Measurements from ENCODE around the gene CBX4. TPM values are rescaled to one million over a fixed set of nuclear protein-coding genes. Genes with fewer than 3 reads are reported as not detected.

CBX4 gene
- total and polyA plus RNA-seq, 2 of the 13 experiments (the other 11 are each of a cell fraction or from before 2014, with no cell fraction given): 25.8 to 50.8 TPM

DNA sequence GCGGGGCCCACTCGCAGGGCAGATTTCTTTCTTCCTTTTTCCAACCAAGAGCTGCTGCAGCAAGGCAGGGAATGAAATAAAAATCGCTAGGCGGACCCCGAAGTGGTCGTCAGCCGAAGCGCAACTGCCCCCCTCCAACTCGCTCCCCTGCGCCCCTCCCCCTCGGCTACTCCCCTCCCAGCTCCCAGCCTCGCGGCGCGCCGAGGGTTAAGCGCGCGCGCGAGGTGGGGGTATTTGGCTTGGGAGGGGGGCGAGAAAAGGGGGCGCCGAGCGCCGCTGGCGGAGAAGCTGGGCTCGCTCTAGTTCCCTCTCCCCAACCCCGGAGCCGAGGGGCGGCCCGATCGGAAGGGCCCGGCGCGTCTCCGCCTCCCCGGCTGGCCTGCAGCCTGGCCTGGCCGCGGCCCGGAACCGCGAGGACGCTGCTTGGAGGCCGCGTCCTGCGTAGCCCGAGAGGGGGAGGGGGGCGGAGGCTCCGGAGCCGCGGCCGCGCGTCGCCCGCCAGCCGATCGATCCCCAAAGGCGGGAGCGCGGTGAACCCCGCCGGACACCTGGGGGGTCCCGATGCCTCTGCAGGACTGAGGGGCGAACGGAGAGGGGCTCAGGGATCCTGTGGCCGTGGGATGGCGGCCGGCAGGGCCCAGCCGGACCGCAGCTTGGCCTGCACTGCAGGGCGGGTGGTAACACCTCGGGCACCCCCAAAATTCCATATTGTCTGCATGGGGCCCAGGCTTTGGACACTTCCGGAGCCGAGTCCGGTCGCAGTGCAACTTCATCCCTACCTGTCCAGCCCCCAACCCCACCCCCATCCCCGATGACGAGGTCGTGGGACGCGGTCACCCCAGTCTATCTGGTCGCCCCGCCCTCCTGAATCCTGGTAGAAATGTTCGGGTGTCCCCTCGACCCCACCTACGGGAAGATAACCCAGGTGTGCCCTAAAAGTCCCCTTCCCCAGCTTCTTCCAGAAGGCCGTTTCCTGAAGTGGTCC lies 4.9 kb upstream of the CBX4 start (continued):
- TF ChIP-seq SRY (CRISPR knock-in tag; IDR thresholded peaks at IDR 0.05): peak; percentile 86
- peak; percentile 91 for TF ChIP-seq SALL2 (CRISPR knock-in tag; IDR thresholded peaks at IDR 0.05)
- TF ChIP-seq, protein P1, sequence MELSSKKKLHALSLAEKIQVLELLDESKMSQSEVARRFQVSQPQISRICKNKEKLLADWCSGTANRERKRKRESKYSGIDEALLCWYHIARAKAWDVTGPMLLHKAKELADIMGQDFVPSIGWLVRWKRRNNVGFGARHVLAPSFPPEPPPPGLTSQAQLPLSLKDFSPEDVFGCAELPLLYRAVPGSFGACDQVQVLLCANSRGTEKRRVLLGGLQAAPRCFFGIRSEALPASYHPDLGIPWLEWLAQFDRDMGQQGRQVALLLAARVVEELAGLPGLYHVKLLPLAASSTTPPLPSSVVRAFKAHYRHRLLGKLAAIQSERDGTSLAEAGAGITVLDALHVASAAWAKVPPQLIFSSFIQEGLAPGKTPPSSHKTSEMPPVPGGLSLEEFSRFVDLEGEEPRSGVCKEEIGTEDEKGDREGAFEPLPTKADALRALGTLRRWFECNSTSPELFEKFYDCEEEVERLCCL (CRISPR knock-in tag; IDR thresholded peaks at IDR 0.05; ENCODE audit: borderline replicate concordance): no peak
- peak; percentile 91; the same call in 1 of the 2 replicates for TF ChIP-seq MTF2 (CRISPR knock-in tag; IDR thresholded peaks at IDR 0.05; ENCODE audit: borderline replicate concordance)
- no peak for TF ChIP-seq ZNF549 (CRISPR knock-in tag; IDR thresholded peaks at IDR 0.05)
- TF ChIP-seq CEBPB (IDR thresholded peaks at IDR 0.05; ENCODE audit: borderline replicate concordance, low read depth, low read length): no peak
- peak; percentile 36; the same call in 1 of the 2 replicates for TF ChIP-seq ZNF589 (CRISPR knock-in tag; conservative IDR thresholded peaks at IDR 0.05)
- TF ChIP-seq JDP2 (CRISPR knock-in tag; IDR thresholded peaks at IDR 0.05; ENCODE audit: borderline replicate concordance): no peak; the same call in 1 of the 2 replicates
- TF ChIP-seq, protein P2, sequence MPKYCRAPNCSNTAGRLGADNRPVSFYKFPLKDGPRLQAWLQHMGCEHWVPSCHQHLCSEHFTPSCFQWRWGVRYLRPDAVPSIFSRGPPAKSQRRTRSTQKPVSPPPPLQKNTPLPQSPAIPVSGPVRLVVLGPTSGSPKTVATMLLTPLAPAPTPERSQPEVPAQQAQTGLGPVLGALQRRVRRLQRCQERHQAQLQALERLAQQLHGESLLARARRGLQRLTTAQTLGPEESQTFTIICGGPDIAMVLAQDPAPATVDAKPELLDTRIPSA (CRISPR knock-in tag; IDR thresholded peaks at IDR 0.05; ENCODE audit: borderline replicate concordance): no peak
- TF ChIP-seq, protein P3, sequence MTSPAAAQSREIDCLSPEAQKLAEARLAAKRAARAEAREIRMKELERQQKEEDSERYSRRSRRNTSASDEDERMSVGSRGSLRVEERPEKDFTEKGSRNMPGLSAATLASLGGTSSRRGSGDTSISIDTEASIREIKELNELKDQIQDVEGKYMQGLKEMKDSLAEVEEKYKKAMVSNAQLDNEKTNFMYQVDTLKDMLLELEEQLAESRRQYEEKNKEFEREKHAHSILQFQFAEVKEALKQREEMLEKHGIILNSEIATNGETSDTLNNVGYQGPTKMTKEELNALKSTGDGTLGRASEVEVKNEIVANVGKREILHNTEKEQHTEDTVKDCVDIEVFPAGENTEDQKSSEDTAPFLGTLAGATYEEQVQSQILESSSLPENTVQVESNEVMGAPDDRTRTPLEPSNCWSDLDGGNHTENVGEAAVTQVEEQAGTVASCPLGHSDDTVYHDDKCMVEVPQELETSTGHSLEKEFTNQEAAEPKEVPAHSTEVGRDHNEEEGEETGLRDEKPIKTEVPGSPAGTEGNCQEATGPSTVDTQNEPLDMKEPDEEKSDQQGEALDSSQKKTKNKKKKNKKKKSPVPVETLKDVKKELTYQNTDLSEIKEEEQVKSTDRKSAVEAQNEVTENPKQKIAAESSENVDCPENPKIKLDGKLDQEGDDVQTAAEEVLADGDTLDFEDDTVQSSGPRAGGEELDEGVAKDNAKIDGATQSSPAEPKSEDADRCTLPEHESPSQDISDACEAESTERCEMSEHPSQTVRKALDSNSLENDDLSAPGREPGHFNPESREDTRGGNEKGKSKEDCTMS (CRISPR knock-in tag; conservative IDR thresholded peaks at IDR 0.05): no peak
- 0 out of 2 replicates have a peak, but pooled peaks have one; percentile 80 for TF ChIP-seq GTF3A (CRISPR knock-in tag; conservative IDR thresholded peaks at IDR 0.05)
- TF ChIP-seq MED1 (CRISPR knock-in tag; IDR thresholded peaks at IDR 0.05): peak; percentile 76
- TF ChIP-seq ZNF775 (CRISPR knock-in tag; IDR thresholded peaks at IDR 0.05; ENCODE audit: borderline replicate concordance): 0 out of 2 replicates have a peak, but pooled peaks have one; percentile 43
- peak; percentile 63; the same call in 1 of the 2 replicates for TF ChIP-seq ZFP1 (CRISPR knock-in tag; IDR thresholded peaks at IDR 0.05)
- TF ChIP-seq, protein P4, sequence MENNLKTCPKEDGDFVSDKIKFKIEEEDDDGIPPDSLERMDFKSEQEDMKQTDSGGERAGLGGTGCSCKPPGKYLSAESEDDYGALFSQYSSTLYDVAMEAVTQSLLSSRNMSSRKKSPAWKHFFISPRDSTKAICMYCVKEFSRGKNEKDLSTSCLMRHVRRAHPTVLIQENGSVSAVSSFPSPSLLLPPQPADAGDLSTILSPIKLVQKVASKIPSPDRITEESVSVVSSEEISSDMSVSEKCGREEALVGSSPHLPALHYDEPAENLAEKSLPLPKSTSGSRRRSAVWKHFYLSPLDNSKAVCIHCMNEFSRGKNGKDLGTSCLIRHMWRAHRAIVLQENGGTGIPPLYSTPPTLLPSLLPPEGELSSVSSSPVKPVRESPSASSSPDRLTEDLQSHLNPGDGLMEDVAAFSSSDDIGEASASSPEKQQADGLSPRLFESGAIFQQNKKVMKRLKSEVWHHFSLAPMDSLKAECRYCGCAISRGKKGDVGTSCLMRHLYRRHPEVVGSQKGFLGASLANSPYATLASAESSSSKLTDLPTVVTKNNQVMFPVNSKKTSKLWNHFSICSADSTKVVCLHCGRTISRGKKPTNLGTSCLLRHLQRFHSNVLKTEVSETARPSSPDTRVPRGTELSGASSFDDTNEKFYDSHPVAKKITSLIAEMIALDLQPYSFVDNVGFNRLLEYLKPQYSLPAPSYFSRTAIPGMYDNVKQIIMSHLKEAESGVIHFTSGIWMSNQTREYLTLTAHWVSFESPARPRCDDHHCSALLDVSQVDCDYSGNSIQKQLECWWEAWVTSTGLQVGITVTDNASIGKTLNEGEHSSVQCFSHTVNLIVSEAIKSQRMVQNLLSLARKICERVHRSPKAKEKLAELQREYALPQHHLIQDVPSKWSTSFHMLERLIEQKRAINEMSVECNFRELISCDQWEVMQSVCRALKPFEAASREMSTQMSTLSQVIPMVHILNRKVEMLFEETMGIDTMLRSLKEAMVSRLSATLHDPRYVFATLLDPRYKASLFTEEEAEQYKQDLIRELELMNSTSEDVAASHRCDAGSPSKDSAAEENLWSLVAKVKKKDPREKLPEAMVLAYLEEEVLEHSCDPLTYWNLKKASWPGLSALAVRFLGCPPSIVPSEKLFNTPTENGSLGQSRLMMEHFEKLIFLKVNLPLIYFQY (CRISPR knock-in tag; IDR thresholded peaks at IDR 0.05; ENCODE audit: borderline replicate concordance): peak; percentile 92
- no peak for TF ChIP-seq RFX5 (IDR thresholded peaks at IDR 0.05; ENCODE audit: low read depth, low read length)
- TF ChIP-seq, protein P5, sequence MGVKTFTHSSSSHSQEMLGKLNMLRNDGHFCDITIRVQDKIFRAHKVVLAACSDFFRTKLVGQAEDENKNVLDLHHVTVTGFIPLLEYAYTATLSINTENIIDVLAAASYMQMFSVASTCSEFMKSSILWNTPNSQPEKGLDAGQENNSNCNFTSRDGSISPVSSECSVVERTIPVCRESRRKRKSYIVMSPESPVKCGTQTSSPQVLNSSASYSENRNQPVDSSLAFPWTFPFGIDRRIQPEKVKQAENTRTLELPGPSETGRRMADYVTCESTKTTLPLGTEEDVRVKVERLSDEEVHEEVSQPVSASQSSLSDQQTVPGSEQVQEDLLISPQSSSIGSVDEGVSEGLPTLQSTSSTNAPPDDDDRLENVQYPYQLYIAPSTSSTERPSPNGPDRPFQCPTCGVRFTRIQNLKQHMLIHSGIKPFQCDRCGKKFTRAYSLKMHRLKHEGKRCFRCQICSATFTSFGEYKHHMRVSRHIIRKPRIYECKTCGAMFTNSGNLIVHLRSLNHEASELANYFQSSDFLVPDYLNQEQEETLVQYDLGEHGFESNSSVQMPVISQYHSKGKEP (CRISPR knock-in tag; IDR thresholded peaks at IDR 0.05): no peak
- TF ChIP-seq ZFP62 (CRISPR knock-in tag; IDR thresholded peaks at IDR 0.05): no peak
